PC-3 (cell line): ENCODE measurements around the gene ERP44.

Experiments used
- EZH2 ChIP-seq: fragments of 300-600 bp; sonication (generic); IDR thresholded peaks from one replicate; pipeline ENCODE4 v1.6.1; 2017; ENCODE audit warnings: antibody characterized with exemption, mild to moderate bottlenecking, low read length; ENCODE audit not compliant: unreplicated experiment
- EZH2phosphoT487 ChIP-seq: fragments of 300-600 bp; sonication (generic); IDR thresholded peaks from 2 replicates; pipeline ENCODE4 v1.6.1; 2018; ENCODE audit warnings: mild to moderate bottlenecking, antibody characterized with exemption, low read length, borderline replicate concordance
- TF ChIP-seq, protein P1 (sequence below): fragments of 300-600 bp; sonication (generic); conservative IDR thresholded peaks from 2 replicates; pipeline ENCODE4 v1.5.1; 2017; ENCODE audit warnings: antibody characterized with exemption, low read depth, mild to moderate bottlenecking, low read length

DNA sequence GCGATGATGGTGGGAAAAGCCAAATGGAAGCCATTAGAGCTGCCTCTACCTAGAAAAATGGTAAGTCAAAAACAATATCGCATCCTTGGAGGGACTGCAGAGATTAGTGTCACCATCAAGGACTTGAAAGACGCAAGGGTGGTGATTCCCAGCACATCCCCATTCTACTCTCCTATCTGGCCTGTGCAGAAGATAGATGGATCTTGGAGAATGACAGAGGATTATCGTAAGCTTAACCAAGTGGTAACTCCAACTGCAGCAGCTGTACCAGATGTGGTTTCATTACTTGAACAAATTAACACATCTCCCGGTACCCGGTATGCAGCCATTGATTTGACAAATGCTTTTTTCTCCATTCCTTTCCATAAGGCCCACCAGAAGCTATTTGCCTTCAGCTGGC is 23.8 kb downstream of the ERP44 start:
- TF ChIP-seq, protein P1, sequence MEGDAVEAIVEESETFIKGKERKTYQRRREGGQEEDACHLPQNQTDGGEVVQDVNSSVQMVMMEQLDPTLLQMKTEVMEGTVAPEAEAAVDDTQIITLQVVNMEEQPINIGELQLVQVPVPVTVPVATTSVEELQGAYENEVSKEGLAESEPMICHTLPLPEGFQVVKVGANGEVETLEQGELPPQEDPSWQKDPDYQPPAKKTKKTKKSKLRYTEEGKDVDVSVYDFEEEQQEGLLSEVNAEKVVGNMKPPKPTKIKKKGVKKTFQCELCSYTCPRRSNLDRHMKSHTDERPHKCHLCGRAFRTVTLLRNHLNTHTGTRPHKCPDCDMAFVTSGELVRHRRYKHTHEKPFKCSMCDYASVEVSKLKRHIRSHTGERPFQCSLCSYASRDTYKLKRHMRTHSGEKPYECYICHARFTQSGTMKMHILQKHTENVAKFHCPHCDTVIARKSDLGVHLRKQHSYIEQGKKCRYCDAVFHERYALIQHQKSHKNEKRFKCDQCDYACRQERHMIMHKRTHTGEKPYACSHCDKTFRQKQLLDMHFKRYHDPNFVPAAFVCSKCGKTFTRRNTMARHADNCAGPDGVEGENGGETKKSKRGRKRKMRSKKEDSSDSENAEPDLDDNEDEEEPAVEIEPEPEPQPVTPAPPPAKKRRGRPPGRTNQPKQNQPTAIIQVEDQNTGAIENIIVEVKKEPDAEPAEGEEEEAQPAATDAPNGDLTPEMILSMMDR: no peak
- no peak for TF ChIP-seq EZH2
- TF ChIP-seq EZH2phosphoT487: no peak
